SK-MEL-5 (cell line): ENCODE data around the gene MATN1. TPM values are rescaled to one million over a fixed set of nuclear protein-coding genes. Genes with fewer than 3 reads are reported as not detected.
"Not testable (repeated sequence)": the region's sequence is repeated elsewhere in the genome, so short reads cannot be mapped to it uniquely, and the experiment has no call there.

ENCODE experiments used
- DNase-seq: peaks from one replicate; pipeline ENCODE4 v3.0.0-alpha.2; 2016; ENCODE audit warnings: low read depth, low spot score
- in situ Hi-C: cut with HindIII; loops from 2 replicates; pipeline ENCODE4 v1.10.0; 2016; ENCODE audit warnings: low sequenced_read_pairs, high pct_unique_total_duplicates, low pct_unique_long_range_greater_than_20kb
- polyA plus RNA-seq, 2 experiments: library from polyadenylated mRNA; depleted of rRNA; stranded (reverse); fragments of >200 nt; gene quantifications; 2 replicates each; pipeline ENCODE4 v1.2.3, GENCODE V29; 2015
- total RNA-seq: library from RNA; depleted of rRNA; stranded (reverse); fragments of >200 nt; shearing (Covaris generic); gene quantifications from 2 replicates; pipeline ENCODE4 v1.2.3, GENCODE V29; 2014; rRNA removed

The MATN1 gene
- total RNA-seq: 0.08 and 0.18 TPM in 2 replicates
- polyA plus RNA-seq (2015; cell fraction: cytosol; rRNA removed): 0.58 TPM in 1 of 2 replicates, not detected in the other
- 0.11 TPM in 1 of 2 replicates, not detected in the other for polyA plus RNA-seq (2015; cell fraction: nucleus; rRNA removed)

- no peak for DNase-seq
- in situ Hi-C loops: no loop called here
These were observed at the start of gene MATN1 for GRCh38 chr1:30723331-30723755. Gene MATN1, minus strand, starts transcription at chr1:30723585. Its CDS starts 34 bp downstream, at chr1:30723551.

- in situ Hi-C loops: no loop called here
- DNase-seq: no peak
These were observed 47.6 kb upstream of the MATN1 start for GRCh38 chr1:30771005-30771404.

GRCh38 chr1:30770150-30770549, 46.8 kb upstream of the MATN1 start:
- in situ Hi-C loops: no loop called here
- DNase-seq: no peak

GRCh38 chr1:30768830-30769718, 45.7 kb upstream of the MATN1 start:
- no peak for DNase-seq
- in situ Hi-C loops: no loop called here

- in situ Hi-C loops: no loop called here
- no peak for DNase-seq
These were observed 44.9 kb upstream of the MATN1 start for GRCh38 chr1:30768159-30768829.

- in situ Hi-C loops, DNase-seq: not testable (repeated sequence)
These were observed 43.6 kb upstream of the MATN1 start for GRCh38 chr1:30766948-30767347.

- in situ Hi-C loops: no loop called here
- no peak for DNase-seq
These were observed 42.4 kb upstream of the MATN1 start for GRCh38 chr1:30765556-30766434.

GRCh38 chr1:30764939-30765555, 41.7 kb upstream of the MATN1 start:
- DNase-seq: no peak
- in situ Hi-C loops: no loop called here

GRCh38 chr1:30764396-30764795, 41.0 kb upstream of the MATN1 start:
- no peak for DNase-seq
- in situ Hi-C loops: no loop called here

GRCh38 chr1:30763651-30764248, 40.4 kb upstream of the MATN1 start:
- in situ Hi-C loops: no loop called here
- DNase-seq: no peak

- in situ Hi-C loops: no loop called here
- no peak for DNase-seq
These were observed 39.7 kb upstream of the MATN1 start for GRCh38 chr1:30762930-30763650.

GRCh38 chr1:30762152-30762929, 39.0 kb upstream of the MATN1 start:
- no peak for DNase-seq
- in situ Hi-C loops: no loop called here

GRCh38 chr1:30761381-30762151, 38.2 kb upstream of the MATN1 start:
- in situ Hi-C loops: no loop called here
- no peak for DNase-seq

- in situ Hi-C loops: no loop called here
- no peak for DNase-seq
These were observed 37.4 kb upstream of the MATN1 start for GRCh38 chr1:30760596-30761324.
